RPMI7951 (cell line): ENCODE measurements around the gene ADCY7. TPM values are rescaled to one million over a fixed set of nuclear protein-coding genes. Genes with fewer than 3 reads are reported as not detected.
A peak's percentile ranks its signal among the peaks of the same experiment; 100 is the strongest.

ENCODE experiments used
- DNase-seq: peaks from one replicate; pipeline ENCODE4 v3.0.0-alpha.2; 2012; ENCODE audit warnings: low read depth
- total RNA-seq: library from RNA; depleted of rRNA; stranded (reverse); fragments of >200 nt; shearing (Covaris generic); gene quantifications from 2 replicates; pipeline ENCODE4 v1.2.3, GENCODE V29; 2014

ADCY7 gene
- total RNA-seq, 1 experiment from 2014 or later = 24.6 TPM

DNA sequence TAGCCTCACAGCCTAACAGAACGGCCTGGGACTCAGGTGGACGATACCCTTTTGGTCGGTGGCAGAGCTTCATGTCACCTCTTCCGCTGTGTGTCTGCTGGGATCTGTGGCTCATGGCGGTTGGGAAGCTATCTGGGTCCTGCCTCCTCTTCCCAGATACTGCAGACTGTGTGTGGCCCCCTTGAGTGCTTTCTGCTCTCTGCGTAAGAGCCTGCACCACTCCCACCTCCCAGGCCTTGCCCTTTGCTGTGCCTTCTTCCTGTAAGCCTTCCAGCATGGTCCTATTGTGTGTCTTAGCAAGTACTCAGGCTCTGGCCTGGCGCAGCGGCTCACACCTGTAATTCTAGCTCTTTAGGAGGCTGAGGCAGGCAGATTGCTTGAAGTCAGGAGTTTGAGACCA lies 17.5 kb upstream of the ADCY7 start:
- DNase-seq = no peak

GRCh38 chr16:50251375-50252081 lies 14.8 kb upstream of the ADCY7 start:
- DNase-seq = peak; percentile 84

DNA sequence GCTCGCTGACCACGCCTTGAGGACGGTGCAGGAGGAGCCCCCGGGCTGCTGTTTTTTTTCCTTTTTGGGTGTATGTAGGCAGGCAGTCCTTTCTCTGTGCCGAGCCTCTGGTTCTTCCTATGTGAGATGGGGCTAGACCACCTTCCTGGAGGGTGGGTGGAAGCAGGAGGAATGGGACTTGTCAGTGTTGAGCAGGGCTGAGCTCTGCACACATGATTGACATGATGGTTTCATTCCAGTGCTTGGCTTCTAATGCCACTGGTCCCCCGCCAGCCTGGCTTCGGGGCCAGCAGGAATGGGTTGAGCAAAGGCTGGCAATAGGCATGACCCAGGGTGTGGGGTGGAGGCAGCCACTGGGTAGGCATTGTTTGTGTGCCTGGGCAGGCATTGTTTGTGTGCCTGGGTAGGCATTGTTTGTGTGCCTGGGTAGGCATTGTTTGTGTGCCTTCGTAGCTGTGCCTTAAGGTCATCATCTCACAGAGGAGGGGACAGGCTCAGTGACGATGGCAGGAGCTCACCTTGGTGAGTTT lies 14.2 kb upstream of the ADCY7 start:
- no peak for DNase-seq

GRCh38 chr16:50252874-50253513 lies 13.4 kb upstream of the ADCY7 start:
- DNase-seq = no peak

DNA sequence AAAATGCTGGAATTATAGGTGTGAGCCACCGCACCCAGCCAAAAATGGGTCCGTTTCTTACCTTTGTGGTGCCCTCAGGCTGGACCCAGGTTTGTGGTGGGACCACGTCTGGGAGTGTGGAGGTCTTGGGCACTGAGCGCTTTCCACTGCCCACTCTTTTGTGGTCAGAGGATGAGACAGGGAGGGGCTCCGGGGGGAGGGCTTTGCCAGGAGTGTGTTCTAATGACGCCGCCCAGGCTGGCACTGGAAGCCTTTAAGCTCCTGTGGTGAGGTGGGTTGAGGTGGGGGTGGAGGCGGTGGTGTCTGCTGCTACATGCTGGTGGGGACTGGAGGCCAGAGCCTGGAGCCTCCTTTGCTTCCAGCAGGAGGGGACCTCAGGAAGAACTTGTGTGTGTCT lies 12.8 kb upstream of the ADCY7 start:
- no peak for DNase-seq

GRCh38 chr16:50254072-50254471 lies 12.3 kb upstream of the ADCY7 start:
- DNase-seq = no peak

GRCh38 chr16:50255538-50255937 lies 10.8 kb upstream of the ADCY7 start:
- DNase-seq = no peak

- DNase-seq = no peak
Measured at GRCh38 chr16:50256604-50257003, 9.7 kb upstream of the ADCY7 start.

DNA sequence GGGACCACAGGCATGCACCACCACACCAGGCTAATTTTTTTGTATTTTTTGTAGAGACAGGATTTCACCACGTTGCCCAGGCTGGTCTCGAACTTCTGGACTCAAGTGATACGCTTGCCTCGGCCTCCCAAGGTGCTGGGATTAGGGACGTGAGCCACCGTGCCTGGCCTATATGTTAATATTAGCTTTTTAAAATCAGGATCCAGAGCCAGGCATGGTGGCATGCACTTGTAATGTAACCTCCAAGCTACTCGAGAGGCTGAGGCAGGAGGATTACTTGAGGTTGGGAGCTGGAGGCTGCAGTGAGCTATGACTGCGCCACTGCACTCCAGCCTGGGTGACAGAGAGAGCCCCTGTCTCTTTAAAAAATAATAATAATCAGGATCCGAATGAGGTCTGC lies 8.5 kb upstream of the ADCY7 start:
- DNase-seq = no peak

DNA sequence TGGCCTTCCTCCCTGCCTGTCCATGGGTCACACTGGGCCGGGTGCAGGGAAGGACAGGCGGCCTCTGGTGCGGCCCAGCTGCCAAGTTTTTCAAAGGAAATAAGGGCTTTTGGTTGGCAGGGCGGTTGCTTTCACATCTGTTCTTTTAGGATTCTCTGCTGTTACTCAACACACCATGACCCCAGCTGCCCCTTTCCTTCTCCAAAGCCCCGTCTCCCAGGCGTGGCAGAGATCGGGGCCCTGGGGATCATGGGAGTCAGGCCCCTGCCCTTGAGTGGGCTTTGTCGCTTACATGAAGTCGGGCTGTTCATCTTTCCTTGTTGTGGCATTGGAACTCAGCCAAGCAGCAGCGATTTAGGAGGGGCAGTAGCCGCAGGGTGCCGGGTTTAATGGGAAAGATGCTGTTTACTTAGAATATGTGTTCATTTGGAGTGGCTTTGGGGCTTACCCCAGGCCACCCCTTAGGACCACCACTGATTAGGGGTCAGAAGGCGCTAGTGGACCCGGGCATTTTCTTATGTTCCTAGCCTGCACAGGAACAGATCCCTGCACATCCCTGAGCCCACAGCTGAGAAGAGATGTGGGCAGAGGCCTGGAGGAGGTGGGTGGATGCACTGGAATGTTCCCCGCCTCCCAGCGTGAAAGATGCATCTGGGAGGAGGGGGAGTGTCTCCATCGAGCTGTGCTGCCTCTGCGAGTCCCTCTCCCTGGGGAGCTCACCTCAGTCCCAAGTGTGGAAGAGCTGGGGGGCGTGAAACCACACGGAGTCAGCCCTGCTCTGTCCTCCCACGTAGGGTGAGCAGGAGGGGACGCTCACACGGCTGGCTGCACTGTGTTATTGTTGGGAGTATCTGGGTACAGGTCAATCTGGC lies 6.8 kb upstream of the ADCY7 start:
- DNase-seq = peak; percentile 84

GRCh38 chr16:50260206-50261159 lies 5.9 kb upstream of the ADCY7 start:
- no peak for DNase-seq

GRCh38 chr16:50261160-50261706 lies 5.1 kb upstream of the ADCY7 start:
- no peak for DNase-seq

DNA sequence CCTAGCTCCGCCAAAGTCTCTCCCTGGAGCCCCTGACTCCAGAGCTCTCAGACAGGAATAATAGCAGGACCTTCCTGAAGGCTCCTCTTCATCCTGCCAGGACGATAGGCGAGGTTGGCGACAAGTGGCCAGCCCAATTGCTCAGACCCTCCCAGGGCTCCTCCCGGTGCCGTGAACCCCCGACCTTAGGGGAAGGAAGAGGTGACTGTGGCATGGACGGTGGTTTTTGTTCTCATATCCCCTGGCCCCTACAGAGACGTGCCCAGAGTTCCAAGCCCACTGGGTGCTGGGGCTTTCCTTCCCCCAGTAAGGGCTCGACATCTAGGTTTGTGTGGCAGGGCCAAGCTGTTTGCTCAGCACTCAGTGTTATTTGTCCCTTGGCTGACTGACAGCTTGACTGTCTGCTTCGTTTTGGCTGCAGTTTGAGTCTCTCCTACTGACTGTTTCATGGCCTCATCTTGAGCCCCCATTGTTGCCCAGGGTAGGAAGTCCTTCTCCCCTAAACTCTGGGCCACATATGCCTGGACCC lies 4.6 kb upstream of the ADCY7 start:
- no peak for DNase-seq

DNA sequence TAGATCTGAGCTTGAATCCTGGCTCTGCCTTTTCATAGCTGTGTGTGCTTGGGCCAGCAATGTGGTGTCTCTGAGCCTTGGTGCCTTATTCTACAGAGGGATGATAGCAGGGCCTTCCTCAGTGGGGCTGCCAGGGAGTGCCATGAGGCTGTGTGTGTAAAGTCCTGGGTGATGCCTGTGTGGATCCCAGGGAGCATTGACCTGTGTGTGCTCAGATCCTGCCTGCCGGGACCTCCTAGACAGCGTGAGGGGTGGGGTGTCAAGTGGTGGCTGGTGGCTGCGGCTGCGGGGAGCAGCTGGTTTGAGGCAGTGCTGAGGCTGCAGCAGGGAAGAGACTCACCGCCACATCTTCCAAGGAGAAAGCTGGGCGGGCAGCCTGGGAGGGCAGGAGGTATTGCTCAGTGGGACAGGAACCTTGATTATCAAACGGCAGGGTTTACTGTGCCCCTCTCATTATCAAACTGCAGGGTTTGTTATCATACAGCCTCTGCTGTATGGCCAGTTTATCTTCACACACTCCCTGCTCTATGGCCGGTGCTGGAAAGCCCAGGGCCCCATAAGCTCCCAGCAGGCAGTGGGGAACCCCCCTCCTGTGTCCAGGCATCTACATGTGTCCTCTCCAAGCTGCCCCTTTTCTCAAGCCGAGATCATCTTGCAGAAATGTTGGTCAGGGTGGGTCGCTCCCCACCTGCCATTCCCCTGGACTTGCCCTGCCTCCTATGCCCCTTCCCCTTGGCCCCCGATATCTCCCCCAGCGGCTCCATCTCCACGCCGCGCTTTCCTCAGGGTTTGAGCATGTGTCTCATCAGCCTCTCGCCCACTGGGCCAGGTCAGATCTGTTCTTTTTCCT lies 3.1 kb upstream of the ADCY7 start:
- DNase-seq = no peak

DNA sequence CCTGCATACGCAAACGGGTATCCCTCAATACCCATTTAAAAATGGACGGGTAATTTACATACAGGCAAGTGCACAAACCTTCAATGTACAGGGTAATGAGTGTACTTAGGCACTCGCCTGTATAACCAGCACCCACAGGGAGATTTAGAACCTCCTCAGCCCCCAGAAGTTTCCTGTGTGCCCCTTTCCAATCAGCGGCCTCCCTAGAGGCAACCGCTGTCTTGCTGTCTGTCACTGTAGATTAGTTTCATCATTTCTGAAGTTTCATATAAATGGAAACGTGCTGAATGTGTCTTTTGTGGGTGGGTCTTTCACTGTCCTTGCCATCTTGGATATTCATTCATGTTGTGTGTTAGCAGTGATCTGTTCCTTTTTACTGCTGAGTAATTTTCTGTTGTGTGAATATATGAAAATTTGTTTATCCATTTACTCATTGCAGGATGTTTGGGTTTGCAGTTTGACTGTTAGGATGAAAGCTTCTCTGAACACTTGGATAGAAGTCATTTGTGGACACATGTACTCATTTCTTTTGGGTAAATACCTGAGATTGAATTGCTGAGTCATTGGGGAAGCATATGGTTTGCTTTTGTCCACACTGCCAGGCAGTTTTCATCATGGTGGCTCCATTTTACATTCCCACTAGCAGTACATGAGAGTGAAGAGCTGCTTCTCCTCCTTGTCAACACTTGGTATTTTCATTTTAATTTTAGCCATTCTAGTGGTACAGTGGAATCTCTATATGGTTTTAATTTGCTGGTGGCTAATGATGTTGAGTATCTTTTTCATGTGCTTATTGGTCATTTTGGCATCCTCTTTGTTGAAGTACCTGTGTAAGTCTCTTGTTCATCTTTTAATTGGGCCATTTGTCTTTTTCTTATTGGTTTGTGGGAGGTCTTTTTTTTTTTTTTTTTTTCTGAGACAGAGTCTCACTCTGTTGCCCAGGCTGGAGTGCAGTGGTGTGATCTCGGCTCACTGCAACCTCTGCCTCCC lies 2.1 kb upstream of the ADCY7 start:
- DNase-seq = peak; percentile 53

DNA sequence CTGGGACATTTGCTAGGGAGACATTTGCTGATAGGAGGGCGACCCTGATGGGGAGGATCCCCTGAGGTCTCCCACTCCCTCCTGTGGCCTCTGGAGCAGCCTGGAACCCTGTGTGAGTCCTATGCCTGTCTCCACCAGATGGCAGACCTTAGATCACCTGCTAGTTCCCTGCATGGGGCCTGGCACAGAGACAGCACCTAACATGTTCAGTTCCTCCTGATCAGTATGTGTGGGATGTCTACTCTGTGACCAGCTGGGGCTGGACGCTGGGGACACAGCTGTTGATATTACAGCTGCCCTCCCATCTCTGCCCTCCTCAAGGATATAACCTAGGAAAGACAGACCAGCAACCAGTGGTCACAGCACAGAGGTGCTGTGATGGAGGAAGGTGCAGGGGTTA lies 1.1 kb upstream of the ADCY7 start:
- DNase-seq = peak; percentile 31

- no peak for DNase-seq
Measured at GRCh38 chr16:50265716-50266336, 525 bp upstream of the ADCY7 start.

DNA sequence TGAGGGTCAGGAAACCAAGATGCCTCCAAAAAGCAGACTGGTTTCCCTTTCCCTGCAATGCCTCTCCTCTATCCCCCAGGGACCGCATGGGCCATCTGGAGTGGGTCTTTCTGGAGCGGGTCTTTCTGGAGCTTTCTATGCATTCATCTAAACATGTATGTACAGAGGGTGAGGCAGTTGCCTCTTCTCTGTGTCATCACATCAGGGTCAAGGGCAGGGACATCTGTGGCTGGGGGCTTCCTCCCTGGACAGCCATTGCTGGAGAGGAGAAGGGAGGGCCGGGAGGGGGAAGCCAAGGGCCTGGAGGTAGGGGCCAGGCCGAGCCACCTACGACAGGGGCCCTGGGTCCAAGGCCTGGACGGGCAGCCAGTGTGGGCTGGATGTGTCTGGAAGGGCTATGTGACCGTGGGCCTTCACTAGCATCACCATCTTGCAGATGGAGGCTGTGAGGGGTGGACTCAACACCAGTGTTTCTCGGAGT lies 840 bp downstream of the ADCY7 start:
- no peak for DNase-seq
